ENCODE measurements around the gene SCN2B. TPM values are rescaled to one million over a fixed set of nuclear protein-coding genes. Genes with fewer than 3 reads are reported as not detected.

The SCN2B gene
- total RNA-seq, 1 donor from 2014 or later, result 0.12 TPM

- Mint-ChIP-seq H3K9me3 (ENCODE audit: low read depth) (no peaks in the 10 kb centered on the region), H3K4me1 (ENCODE audit: low read depth) (peaks cover 6% of the 10 kb centered on the region), H3K4me3 (ENCODE audit: unreplicated experiment) (no peak overlapping the region), H3K27me3 (ENCODE audit: low read depth) (peaks cover 77% of the 10 kb centered on the region), H3K27ac (ENCODE audit: unreplicated experiment) (no peak overlapping the region), H3K36me3 (ENCODE audit: low read depth) (no peaks in the 10 kb centered on the region)
- TF ChIP-seq, protein P1, sequence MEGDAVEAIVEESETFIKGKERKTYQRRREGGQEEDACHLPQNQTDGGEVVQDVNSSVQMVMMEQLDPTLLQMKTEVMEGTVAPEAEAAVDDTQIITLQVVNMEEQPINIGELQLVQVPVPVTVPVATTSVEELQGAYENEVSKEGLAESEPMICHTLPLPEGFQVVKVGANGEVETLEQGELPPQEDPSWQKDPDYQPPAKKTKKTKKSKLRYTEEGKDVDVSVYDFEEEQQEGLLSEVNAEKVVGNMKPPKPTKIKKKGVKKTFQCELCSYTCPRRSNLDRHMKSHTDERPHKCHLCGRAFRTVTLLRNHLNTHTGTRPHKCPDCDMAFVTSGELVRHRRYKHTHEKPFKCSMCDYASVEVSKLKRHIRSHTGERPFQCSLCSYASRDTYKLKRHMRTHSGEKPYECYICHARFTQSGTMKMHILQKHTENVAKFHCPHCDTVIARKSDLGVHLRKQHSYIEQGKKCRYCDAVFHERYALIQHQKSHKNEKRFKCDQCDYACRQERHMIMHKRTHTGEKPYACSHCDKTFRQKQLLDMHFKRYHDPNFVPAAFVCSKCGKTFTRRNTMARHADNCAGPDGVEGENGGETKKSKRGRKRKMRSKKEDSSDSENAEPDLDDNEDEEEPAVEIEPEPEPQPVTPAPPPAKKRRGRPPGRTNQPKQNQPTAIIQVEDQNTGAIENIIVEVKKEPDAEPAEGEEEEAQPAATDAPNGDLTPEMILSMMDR (IDR thresholded peaks at IDR 0.05), result no peak
- no peak for DNase-seq (ENCODE audit: low spot score)
These were observed 39.3 kb upstream of the SCN2B start for GRCh38 chr11:118215765-118216164.

DNA sequence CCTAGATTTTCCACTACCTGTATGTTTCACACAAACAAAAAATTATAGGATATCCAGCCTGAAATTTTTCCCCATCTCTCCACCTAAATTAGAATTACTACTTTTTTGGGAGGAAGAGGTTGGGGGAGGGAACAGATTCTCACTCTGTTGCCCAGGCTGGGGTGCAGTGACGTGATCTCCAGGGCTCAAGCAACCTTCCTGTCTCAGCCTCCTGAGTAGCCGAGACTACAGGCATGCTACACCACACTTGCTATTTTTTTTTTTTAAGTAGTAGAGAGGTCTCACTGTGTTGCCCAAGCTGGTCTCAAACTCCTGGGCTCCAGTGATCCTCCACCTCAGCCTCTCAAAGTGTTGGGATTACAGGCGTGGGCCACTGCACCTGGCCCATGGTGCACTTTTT is 38.8 kb upstream of the SCN2B start:
- TF ChIP-seq, protein P1 (IDR thresholded peaks at IDR 0.05), result no peak
- Mint-ChIP-seq H3K4me3 (ENCODE audit: unreplicated experiment) (no peak overlapping the region), H3K4me1 (ENCODE audit: low read depth) (peaks cover 7% of the 10 kb centered on the region), H3K27me3 (ENCODE audit: low read depth) (peaks cover 77% of the 10 kb centered on the region), H3K36me3 (ENCODE audit: low read depth) (no peaks in the 10 kb centered on the region), H3K27ac (ENCODE audit: unreplicated experiment) (no peak overlapping the region), H3K9me3 (ENCODE audit: low read depth) (no peaks in the 10 kb centered on the region)
- no peak for DNase-seq (ENCODE audit: low spot score)

GRCh38 chr11:118214210-118214914 is 37.9 kb upstream of the SCN2B start:
- peaks cover 7% of the 10 kb centered on the region for H3K4me1 Mint-ChIP-seq (ENCODE audit: low read depth)
- peaks cover 72% of the 10 kb centered on the region for H3K27me3 Mint-ChIP-seq (ENCODE audit: low read depth)
- H3K9me3 Mint-ChIP-seq (ENCODE audit: low read depth), result no peaks in the 10 kb centered on the region
- no peaks in the 10 kb centered on the region for H3K36me3 Mint-ChIP-seq (ENCODE audit: low read depth)
- no peak overlapping the region for H3K27ac Mint-ChIP-seq (ENCODE audit: unreplicated experiment)
- H3K4me3 Mint-ChIP-seq (ENCODE audit: unreplicated experiment), result no peak overlapping the region
- TF ChIP-seq, protein P1 (IDR thresholded peaks at IDR 0.05), result no peak
- DNase-seq (ENCODE audit: low spot score), result no peak

- DNase-seq (ENCODE audit: low spot score), result no peak
- Mint-ChIP-seq H3K27ac (ENCODE audit: unreplicated experiment) (no peak overlapping the region), H3K36me3 (ENCODE audit: low read depth) (no peaks in the 10 kb centered on the region), H3K4me3 (ENCODE audit: unreplicated experiment) (no peak overlapping the region), H3K27me3 (ENCODE audit: low read depth) (peaks cover 72% of the 10 kb centered on the region), H3K9me3 (ENCODE audit: low read depth) (no peaks in the 10 kb centered on the region), H3K4me1 (ENCODE audit: low read depth) (peaks cover 7% of the 10 kb centered on the region)
- TF ChIP-seq, protein P1 (IDR thresholded peaks at IDR 0.05), result no peak
These were observed 37.3 kb upstream of the SCN2B start for GRCh38 chr11:118213781-118214180.

DNA sequence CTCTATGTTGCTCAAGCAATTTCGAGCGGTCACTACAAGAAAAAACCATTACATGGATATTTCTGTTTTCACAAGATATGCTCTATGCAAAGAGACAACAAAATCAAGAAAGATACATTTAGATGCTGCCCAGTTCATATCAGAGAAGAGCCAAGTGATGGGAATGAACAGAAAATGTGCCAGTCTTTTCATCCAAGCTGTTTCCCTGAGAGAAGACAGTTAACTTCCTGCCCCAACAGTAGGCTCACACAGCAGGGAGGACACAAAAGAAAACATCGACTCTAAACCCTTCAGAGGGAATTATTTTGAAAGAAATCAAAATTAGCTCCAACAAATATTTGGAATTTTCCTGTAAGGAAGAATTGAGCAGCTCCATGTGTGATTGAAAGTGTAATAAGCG is 36.8 kb upstream of the SCN2B start:
- Mint-ChIP-seq H3K4me1 (ENCODE audit: low read depth) (peaks cover 7% of the 10 kb centered on the region), H3K4me3 (ENCODE audit: unreplicated experiment) (no peak overlapping the region), H3K27me3 (ENCODE audit: low read depth) (peaks cover 72% of the 10 kb centered on the region), H3K9me3 (ENCODE audit: low read depth) (no peaks in the 10 kb centered on the region), H3K36me3 (ENCODE audit: low read depth) (no peaks in the 10 kb centered on the region), H3K27ac (ENCODE audit: unreplicated experiment) (no peak overlapping the region)
- TF ChIP-seq, protein P1 (IDR thresholded peaks at IDR 0.05), result no peak
- no peak for DNase-seq (ENCODE audit: low spot score)

Data from chondrocyte (in vitro differentiated cells).